ENCODE results near the gene GYS2.
"Not testable (repeated sequence)": the region's sequence is repeated elsewhere in the genome, so short reads cannot be mapped to it uniquely, and the experiment has no call there.

GYS2 gene

DNA sequence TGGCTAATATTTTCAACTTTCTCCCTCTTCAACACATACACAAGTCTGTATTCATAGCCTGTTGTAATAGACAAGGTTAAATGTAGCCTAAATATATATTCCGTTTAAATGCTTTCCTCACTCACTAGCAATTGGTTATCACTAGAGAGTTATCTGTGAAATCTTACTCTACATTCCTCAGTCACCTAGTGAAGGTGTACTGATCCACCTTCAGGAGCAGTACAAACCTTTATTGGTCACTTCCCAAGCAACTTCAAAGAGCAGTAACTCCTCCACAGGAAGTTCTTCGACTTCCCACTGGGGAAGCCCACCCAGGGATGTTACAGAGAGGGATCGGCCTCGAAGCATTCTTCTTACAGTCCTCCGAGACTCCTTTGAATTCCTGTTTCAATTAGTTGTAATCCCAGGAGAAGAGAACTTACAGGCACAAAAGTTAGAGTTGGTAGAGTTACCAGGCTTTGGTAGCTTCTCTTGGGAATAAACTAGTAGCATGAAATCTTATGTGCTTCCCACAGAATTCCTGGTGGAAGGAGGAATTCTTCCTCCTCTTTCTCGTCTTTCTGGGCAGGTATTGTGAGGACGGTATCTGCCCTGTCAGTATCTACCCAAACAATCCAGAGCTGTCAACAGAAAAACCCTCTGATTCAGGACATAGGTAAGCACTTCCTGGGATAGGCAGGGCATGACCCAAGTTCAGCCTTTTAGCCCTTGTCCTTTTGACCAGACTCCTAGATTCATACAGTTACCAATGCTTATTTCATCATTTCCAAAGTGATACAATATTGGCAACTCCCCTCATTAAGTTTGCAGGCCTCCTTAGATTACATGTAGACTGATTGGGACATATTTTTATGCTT, at the start of gene GYS2:
TSS of gene GYS2 (minus strand) at position 603 of the 857 bp plus-strand sequence. CDS start at position 348, 255 bp downstream.
- DNase-seq (ENCODE audit: low read depth in 1 of 2, low spot score in 1 of 2) = no peak

DNA sequence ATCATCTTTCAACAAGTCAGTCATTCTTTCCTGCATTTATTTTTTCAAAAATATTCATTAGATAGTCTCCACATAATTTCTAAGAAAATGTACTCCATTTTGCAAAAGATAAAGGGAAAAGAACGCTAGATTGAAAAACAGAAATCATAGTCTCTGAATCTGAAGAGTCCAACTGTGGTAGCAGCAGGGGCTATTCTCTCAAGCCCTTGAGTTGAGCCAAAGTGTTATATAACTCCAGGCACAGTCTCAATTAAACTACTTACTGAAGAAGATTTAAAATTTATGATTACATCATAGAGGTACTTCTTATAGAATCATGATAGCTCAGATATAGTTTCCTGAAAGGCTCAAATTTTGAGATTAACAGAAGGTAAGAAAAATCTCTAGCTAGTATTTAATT, 47.2 kb upstream of the GYS2 start:
- DNase-seq (ENCODE audit: low read depth in 1 of 2, low spot score in 1 of 2) = no peak

DNA sequence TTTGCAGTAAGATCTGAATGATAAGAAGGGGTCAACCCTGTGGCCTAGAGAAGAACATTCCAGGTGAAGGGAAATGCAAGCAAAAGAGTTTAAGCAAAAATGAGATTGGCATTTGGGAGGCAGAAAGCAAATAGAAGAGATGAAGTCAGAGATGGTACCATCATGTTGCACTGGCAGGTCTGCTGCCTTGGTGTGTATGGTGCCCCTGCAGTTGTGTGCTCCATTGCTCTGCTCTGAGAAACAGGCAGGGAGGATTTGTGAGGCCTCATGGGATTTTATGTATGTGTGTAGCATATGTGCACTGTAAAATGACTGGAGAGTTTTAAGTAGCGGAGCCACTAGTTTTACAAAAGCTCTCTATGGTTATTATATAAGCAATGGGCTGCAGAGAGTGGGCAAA, 46.4 kb upstream of the GYS2 start:
- no peak for DNase-seq (ENCODE audit: low read depth in 1 of 2, low spot score in 1 of 2)

DNA sequence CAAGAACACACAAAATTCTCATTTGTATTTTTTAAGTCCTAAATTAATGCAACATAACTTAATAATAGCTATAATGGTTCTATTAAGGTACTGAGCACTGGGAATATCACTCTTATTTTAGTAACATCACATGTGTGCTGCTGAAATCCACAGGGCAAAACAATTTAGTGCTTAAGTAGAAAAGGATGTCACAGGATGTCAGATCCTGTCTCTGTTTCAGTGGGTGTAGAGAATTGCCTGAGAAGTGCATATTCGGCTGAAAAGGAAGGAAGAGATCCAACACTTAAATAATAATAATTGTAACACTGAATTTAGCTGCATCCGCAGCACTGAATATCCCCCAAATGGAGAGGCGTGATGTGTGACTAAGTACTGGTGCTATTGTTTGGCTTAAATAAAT, 44.4 kb upstream of the GYS2 start:
- no peak for DNase-seq (ENCODE audit: low read depth in 1 of 2, low spot score in 1 of 2)

DNA sequence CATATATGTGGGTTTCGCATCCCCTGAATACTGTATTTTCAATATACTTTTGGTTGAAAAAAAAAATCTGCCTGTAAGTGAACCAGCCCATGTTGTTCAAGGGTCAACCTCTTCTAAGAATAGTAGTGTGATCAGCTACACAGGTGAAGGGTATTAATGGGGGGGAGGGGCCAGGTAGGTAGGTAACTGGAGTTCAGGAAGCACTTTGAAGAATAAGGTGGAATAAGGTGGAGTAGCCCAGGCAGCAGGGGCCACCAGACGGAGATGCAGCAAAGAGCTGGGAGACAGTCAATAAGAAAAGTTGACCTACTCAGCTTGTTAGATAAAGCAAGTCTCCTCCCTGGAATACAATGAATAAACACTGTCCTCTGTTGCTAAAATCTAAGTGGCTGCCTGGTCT, 43.7 kb upstream of the GYS2 start:
- no peak for DNase-seq (ENCODE audit: low read depth in 1 of 2, low spot score in 1 of 2)

DNA sequence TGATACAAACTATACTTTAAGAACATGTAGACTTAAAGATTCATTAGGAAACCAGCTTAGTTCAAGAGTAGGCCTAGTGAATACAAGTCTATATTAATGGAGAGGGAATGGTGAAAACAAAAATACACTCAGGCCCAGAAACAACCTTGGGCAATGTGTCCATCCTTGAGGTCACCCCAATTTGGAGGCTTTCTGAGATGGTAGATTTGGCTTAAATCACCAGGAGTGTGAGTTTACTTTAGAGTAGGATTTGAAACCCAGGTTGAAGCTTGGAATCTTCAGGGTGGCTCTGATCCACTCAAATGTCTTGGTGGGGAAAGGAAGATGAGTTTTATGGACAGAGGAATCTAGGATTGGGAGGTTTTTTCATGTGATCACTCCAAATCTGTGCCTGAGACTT, 42.5 kb upstream of the GYS2 start:
- DNase-seq (ENCODE audit: low read depth in 1 of 2, low spot score in 1 of 2) = no peak

DNA sequence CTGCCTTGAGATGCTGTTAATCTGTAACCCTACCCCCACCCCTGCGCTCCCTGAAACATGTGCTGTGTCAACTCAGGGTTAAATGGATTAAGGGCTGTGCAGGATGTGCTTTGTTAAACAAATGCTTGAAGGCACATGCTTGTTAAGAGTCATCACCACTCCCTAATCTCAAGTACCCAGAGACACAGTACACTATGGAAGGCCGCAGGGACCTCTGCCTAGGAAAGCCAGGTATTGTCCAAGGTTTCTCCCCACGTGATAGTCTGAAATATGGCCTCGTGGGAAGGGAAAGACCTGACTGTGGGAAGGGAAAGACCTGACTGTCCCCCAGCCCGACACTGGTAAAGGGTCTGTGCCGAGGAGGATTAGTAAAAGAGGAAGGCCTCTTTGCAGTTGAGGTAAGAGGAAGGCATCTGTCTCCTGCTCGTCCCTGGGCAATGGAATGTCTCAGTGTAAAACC, 40.4 kb upstream of the GYS2 start:
- DNase-seq (ENCODE audit: low read depth in 1 of 2, low spot score in 1 of 2) = not testable (repeated sequence)

DNA sequence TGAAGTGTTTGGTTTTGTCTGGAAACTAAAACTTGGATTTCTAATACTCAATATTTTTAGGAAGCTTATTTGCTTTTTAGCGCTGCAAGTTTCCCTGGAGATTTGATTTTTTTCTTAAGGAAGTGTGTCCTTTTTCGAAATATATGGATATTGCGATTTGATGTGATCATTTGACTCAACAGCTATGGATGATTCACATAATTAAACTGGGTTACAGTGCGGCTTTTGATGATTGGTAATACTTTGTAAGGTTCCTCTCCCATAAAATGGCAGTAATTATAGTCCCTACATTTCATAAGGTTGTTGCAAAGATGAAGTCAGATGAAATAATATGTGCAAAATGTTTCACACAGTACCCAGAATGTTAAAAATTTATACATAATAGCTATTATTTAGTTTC, 39.9 kb upstream of the GYS2 start:
- no peak for DNase-seq (ENCODE audit: low read depth in 1 of 2, low spot score in 1 of 2)

DNA sequence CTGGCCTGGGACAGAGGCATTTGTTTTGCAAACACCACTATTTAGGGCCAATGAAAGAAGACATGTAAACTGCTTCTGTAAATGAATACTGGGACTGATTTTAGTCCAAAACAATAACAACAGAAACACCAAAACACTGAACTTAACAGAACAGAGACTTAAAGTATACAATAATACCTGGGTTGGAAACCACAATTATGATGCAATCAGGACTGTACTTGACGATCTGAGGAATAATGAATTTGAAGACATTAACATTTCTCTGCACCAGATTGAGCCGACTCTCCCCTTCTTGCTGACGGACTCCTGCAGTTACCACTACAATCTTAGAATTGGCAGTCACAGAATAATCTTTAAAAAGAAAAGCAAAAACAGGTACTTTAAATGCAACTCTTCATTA, 39.1 kb upstream of the GYS2 start:
- no peak for DNase-seq (ENCODE audit: low read depth in 1 of 2, low spot score in 1 of 2)

DNA sequence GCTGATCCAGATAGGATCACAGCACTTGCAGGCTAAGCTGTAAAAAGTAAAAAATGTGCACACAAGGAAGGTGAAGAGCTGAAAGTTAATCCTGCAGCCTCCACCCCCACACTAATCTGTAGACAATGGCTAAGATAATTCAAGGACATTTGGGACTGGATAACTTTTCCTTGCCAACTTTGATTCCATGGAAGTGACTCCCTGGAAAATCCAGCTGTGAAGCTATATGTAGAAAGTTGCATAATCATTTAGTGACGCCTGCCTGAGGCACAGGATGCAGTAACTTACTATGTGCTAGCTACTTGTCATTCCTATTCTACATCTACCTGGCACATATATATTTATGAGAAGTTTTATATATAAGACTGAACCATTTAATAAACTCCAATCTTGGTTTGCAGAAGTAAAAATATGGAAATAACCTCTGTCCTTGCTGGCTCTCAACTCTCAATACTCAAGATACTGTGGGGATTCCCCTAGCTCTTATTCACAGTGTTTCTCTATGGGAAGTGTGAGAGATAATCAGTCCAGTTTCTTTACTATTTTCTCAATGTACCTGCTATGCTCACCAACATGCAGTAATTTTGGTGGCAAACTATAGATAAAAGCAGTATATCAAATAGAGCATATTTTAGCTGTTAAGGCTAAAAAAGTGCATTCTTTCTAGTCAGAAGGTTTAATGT, 38.2 kb upstream of the GYS2 start:
- no peak for DNase-seq (ENCODE audit: low read depth in 1 of 2, low spot score in 1 of 2)

DNA sequence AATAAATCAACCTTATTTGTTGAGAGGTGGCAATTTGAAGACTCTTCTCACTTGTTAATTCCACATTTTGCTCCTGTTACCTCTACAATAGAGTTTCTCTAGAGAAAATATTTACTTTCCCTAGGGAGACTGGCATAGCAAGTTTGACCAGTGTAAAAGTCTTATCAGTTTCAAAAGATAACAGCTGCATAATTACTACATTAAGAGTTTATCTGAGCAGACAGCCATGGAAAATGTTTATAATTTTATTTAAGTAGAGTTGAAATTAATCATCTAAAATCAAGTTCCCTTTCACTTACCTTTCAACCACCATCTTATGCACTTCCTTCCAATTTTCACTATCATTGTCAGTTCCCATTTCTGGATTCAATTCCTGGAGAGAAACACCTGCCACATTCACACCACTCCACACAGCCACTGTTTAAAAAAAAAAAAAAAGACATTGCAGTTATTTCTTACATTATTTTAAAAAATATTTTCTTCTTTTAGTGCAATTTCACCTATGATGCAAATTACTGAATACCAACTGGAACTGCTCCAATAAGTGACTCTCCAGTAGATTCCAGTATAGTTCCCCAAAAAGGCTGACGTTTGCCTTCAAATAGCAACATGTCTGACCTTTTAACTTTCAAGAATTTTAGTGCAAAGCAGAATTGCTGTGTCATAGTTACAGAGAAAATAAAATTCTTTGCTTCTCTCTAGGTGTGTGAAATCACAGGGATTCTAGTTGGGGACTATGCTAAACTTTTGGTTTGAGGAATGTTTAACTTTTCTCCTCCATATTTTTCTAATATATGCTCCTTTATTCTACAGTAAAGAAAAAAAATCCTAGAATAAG, 33.6 kb upstream of the GYS2 start:
- no peak for DNase-seq (ENCODE audit: low read depth in 1 of 2, low spot score in 1 of 2)

DNA sequence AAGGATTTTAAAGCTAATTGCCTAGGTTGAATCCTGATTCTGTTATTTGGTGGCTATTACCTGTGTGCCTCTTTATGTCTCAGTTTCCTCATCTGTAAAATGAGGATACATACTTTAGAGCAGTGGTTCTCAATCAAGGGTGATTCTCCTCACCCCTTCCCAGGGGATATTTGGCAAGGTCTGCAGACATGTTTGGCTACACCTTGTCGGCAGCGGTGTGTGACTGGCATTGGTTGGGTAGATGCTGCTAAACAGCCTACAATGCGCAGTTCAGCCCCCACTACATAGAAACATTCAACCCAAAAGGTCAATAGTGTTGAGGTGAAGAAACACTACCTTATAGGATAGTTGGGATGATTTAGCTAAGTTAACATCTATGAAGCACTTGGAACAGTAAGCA, 29.6 kb upstream of the GYS2 start:
- no peak for DNase-seq (ENCODE audit: low read depth in 1 of 2, low spot score in 1 of 2)

DNA sequence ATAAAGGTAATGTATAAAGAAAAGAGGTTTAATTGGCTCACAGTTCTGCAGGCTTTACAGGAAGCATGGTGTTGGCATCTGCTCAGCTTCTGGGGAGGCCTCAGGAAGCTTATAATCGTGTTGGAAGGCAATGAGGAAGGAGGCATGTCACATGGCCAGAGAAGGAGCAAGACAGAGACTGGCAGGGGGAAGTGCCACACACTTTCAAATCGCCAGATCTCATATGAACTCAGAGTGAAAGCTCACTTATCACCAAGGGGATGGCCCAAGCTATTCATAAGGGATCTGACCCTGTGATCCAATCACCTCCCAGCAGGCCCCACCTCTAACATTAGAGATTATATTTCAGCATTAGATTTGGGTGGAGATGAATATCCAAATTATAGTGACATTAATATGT, 26.7 kb upstream of the GYS2 start:
- DNase-seq (ENCODE audit: low read depth in 1 of 2, low spot score in 1 of 2) = no peak

DNA sequence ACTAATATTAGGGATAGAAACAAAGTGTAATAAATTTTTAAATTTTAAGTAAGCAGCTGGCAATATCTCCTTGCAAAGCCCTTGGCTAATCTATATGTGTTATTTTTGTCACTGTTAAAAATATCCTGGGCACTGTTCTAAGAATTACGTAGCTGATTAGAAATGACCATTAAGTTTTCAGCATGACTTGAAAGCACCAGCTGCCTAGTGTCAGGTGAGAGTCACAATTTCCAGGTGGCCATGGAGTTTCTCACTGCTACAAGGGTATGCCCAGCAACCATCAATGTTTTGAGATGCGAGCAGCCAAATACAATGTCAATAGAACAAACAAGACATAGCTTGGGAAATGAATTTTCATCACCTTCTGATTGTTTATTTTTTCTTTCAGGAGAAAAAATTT, 23.3 kb upstream of the GYS2 start:
- DNase-seq (ENCODE audit: low read depth in 1 of 2, low spot score in 1 of 2) = no peak

DNA sequence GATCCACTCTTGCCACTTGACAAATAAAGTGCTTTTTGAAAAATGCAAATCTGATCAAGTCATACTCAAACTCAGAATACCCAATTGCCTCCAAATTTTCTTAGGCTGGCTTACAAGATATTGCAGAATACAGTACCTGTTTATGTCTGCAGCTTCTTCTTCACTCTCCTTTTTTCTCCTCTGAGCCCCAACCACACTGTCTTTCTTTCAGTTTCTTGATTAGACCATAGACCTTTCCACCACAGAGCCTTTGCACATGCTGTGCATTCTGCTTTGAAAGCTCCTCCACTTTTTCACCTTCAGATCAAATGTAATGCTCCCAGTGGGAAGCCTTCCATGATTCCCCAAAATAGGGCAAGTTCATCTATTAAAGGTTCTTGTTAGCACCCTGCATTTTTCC, 13.9 kb upstream of the GYS2 start:
- DNase-seq (ENCODE audit: low read depth in 1 of 2, low spot score in 1 of 2) = no peak

DNA sequence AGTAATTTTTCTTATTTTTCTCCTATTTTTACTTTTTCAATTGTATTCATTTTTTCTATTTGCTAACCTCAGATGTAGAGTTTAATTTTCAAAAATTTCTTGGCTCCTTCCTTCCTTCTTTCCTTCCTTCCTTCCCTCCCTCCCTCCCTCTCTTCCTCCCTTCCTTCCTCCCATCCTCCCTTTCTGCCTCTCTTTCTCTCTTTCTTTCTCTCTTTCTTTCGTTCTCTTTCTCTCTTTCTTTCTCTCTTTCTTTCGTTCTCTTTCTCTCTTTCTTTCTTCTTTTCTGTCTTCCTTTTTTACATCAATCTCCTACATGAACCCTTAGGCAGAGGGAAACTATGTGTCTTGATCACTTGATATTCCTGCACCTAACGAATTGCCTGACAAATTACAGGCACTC, 12.4 kb upstream of the GYS2 start:
- DNase-seq (ENCODE audit: low read depth in 1 of 2, low spot score in 1 of 2) = no peak

DNA sequence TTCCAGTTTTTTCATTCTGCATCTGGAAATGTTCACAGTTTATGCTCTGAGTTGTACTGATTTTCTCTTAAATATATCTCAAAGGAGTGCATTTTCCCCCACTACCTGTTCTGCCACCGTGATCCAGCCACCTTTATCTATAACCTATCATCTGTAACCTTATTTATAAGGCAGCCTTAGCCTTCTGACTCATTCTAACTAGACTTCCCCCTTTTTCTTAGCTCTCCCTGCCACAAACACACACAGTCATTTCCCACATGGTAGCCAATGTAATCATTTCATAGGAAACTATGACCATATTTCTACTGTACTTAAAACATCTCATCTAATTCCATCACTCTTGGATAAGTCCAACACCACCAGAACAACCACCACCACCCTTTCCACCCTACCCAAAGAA, 10.8 kb upstream of the GYS2 start:
- no peak for DNase-seq (ENCODE audit: low read depth in 1 of 2, low spot score in 1 of 2)

DNA sequence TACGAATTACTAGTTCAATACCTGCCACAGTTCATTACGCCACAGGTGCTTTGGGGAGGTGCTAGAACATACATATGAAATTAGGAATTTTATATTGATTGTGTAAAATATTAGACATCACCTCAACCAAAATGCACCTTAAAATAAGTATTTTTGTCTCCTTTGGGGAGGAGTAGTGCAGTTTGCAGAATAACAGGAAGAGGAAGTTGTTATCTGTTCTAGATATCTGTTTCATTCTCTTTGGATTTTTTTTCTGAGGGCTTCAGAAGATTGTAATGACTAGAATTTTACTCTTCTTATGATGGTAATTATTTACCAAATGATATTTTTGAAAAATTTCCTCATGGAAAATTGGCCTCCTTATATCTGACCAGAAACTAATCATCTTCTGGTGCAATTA, 9.9 kb upstream of the GYS2 start:
- no peak for DNase-seq (ENCODE audit: low read depth in 1 of 2, low spot score in 1 of 2)

DNA sequence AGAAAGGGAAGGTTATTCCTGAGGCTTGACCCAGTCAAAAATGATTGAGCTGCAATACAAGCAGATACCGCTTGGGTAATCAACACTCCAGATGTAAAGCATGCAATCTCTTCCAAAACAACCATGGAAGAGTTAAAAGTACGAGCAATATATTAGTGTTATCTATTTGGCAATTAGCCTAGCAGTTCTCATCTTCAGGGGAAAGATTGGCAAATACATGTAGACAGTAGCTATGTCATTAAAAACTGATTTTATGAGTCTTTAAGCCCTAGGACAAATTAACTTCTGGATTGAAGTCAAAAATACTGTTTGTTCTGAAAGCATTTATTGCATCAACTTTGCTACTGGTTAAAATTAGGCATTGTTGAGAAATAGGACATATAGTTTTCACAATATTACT, 9.3 kb upstream of the GYS2 start:
- DNase-seq (ENCODE audit: low read depth in 1 of 2, low spot score in 1 of 2) = no peak

DNA sequence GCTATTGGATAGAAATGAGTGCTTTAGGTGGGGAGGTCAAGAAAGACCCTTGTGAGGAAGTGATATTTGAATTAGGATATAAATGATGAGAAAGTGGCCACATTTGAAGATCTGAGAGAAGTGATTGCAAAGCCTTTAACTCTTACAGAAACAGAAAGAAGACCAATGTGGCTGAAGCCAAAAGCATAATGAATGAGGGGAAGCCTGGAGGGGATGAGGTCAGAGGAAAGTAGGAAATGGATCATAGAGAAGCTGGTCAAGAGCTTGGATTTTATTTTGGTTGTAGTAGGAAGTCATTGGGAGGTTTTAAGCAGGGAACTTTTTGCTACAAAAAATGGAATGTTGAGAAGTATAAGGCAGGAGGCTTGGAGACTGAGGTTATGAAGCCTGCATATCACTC, 3.5 kb upstream of the GYS2 start:
- DNase-seq (ENCODE audit: low read depth in 1 of 2, low spot score in 1 of 2) = no peak

DNA sequence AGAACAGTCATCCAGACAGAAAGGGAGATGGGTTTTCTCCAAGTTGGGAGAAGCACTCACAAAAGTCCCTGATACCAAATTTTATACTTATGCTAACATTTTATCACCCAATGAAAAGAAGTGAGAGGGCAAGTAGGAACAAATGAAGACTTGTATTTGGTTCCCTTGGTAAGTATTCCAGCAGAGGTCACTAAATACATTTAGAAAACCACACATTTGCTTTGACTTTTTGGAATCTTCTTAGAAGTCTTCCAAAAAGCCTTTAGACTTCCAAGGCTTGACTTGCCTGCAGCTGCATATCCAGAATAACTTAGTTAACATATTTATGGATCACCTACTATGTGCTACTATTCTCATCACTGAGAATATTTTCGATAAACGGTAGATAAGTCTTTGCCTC, 3.1 kb upstream of the GYS2 start:
- no peak for DNase-seq (ENCODE audit: low read depth in 1 of 2, low spot score in 1 of 2)

DNA sequence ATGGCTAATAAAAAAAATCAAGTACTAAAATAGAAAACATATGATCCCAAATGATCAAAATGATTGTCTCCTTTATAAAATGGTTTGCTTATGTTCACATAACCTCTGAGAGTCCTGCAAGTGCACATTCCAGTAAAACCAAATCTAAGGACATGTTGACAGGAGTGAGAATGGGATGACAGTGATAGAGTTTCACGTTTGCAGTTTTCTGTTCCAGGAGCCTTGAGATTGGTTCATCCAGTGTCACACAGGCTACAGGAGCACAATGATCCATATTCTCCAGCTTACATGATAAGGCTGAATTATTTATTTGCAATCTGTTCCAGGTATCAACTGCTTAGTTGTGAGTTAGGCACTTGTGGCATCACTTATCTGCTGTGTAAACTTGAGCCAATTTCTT, 1.5 kb upstream of the GYS2 start:
- no peak for DNase-seq (ENCODE audit: low read depth in 1 of 2, low spot score in 1 of 2)
